Mesendoderm (in vitro differentiated cells): Measurements from ENCODE around the gene BTBD19.

Experiments
- DNase-seq: peaks from one replicate; pipeline ENCODE4 v3.0.0; 2013
- H2AK5ac ChIP-seq: 2 replicates; pipeline ENCODE4 v1.6.1; 2013; ENCODE audit warnings: low read length, inconsistent platforms
- H2BK120ac ChIP-seq: 2 replicates; pipeline ENCODE4 v1.6.1; 2013; ENCODE audit warnings: low read depth, mild to moderate bottlenecking, low read length, moderate library complexity, mixed read lengths
- H2BK15ac ChIP-seq: replicated peaks from 2 replicates; pipeline ENCODE4 v1.6.1; 2013; ENCODE audit warnings: low read depth, mild to moderate bottlenecking, moderate library complexity
- H2BK5ac ChIP-seq: 2 replicates; pipeline ENCODE4 v1.6.1; 2013; ENCODE audit warnings: low read length, inconsistent platforms
- H3K18ac ChIP-seq: 2 replicates; pipeline ENCODE4 v1.6.1; 2013; ENCODE audit warnings: mild to moderate bottlenecking, low read length, mixed read lengths
- H3K23ac ChIP-seq: one replicate; pipeline ENCODE4 v1.6.1; 2013; ENCODE audit warnings: low read length
- H3K27ac ChIP-seq: 2 replicates; pipeline ENCODE4 v1.5.1; 2013; ENCODE audit warnings: low read depth, mild to moderate bottlenecking, inconsistent platforms, low read length, moderate library complexity
- H3K27me3 ChIP-seq: 2 replicates; pipeline ENCODE4 v1.6.1; 2013; ENCODE audit warnings: low read length, control low read depth, mild to moderate bottlenecking, inconsistent platforms; ENCODE audit not compliant: insufficient read depth, poor library complexity
- H3K36me3 ChIP-seq: 2 replicates; pipeline ENCODE4 v1.6.1; 2013; ENCODE audit warnings: low read length, inconsistent platforms; ENCODE audit not compliant: control insufficient read depth, insufficient read depth
- H3K4ac ChIP-seq: one replicate; pipeline ENCODE4 v1.6.1; 2013; ENCODE audit warnings: low read depth, mild to moderate bottlenecking, low read length, moderate library complexity
- H3K4me1 ChIP-seq: 2 replicates; pipeline ENCODE4 v1.6.1; 2013; ENCODE audit warnings: low read depth, low read length, inconsistent platforms; ENCODE audit not compliant: control insufficient read depth
- H3K4me2 ChIP-seq: 2 replicates; pipeline ENCODE4 v1.6.1; 2013; ENCODE audit warnings: low read length
- H3K4me3 ChIP-seq: 2 replicates; pipeline ENCODE4 v1.5.1; 2013; ENCODE audit warnings: mild to moderate bottlenecking, low read length
- H3K56ac ChIP-seq: one replicate; pipeline ENCODE4 v1.6.1; 2013; ENCODE audit warnings: low read length
- H3K79me1 ChIP-seq: 2 replicates; pipeline ENCODE4 v1.6.1; 2013; ENCODE audit warnings: low read length, inconsistent platforms
- H3K79me2 ChIP-seq: 2 replicates; pipeline ENCODE4 v1.6.1; 2013; ENCODE audit warnings: mild to moderate bottlenecking, low read length; ENCODE audit not compliant: control insufficient read depth, insufficient read depth
- H3K9ac ChIP-seq: 2 replicates; pipeline ENCODE4 v1.6.1; 2013; ENCODE audit warnings: low read length, inconsistent platforms
- H4K5ac ChIP-seq: one replicate; pipeline ENCODE4 v1.6.1; 2013; ENCODE audit warnings: low read length
- H4K8ac ChIP-seq: one replicate; pipeline ENCODE4 v1.6.1; 2013; ENCODE audit warnings: low read depth, mild to moderate bottlenecking, control low read depth, low read length, moderate library complexity
- WGBS: extraction: QIAGEN DNeasy Blood & Tissue Kit; methylation state at CpG from one replicate; pipeline ENCODE4 v1.1.7; 2013; ENCODE audit warnings: low lambda C conversion rate, missing lambda C conversion rate; ENCODE audit not compliant: insufficient coverage; ENCODE audit errors: extremely low coverage; 5-methylcytosine and 5-hydroxymethylcytosine counted together

The BTBD19 gene

GRCh38 chr1:44786138-44786840 is 22.0 kb upstream of the BTBD19 start:
- no CpG with 5 or more reads among the region's 49 CpGs for whole genome bisulfite sequencing
- no peak overlapping the region for H4K8ac ChIP-seq
- H2BK120ac ChIP-seq: no peak overlapping the region
- peak overlapping the region; percentile 91 for H3K4me2 ChIP-seq
- peaks cover 5% of the 10 kb centered on the region for H3K4me1 ChIP-seq
- no peaks in the 10 kb centered on the region for H3K79me2 ChIP-seq
- no peak overlapping the region for H2BK15ac ChIP-seq
- no peak overlapping the region for H2BK5ac ChIP-seq
- H3K18ac ChIP-seq: no peak overlapping the region
- H3K36me3 ChIP-seq: no peaks in the 10 kb centered on the region
- no peak overlapping the region for H2AK5ac ChIP-seq
- H3K79me1 ChIP-seq: no peaks in the 10 kb centered on the region
- H3K27ac ChIP-seq: no peak overlapping the region
- H3K27me3 ChIP-seq: no peaks in the 10 kb centered on the region
- H3K4ac ChIP-seq: no peak overlapping the region
- H3K56ac ChIP-seq: peak overlapping the region; percentile 94
- H4K5ac ChIP-seq: no peak overlapping the region
- H3K4me3 ChIP-seq: peak overlapping the region; percentile 24
- peak; percentile 84 for DNase-seq
- peak overlapping the region; percentile 73 for H3K9ac ChIP-seq
- no peak overlapping the region for H3K23ac ChIP-seq

GRCh38 chr1:44786841-44787426 is 21.4 kb upstream of the BTBD19 start:
- Histone ChIP-seq H2BK15ac (no peak overlapping the region), H2BK5ac (no peak overlapping the region), H3K4ac (no peak overlapping the region), H3K23ac (no peak overlapping the region), H3K79me1 (no peaks in the 10 kb centered on the region), H2BK120ac (no peak overlapping the region), H3K56ac (peak overlapping the region; percentile 94), H3K4me3 (no peak overlapping the region), H3K18ac (no peak overlapping the region), H2AK5ac (no peak overlapping the region), H3K9ac (peak overlapping the region; percentile 73), H3K27me3 (no peaks in the 10 kb centered on the region), H3K4me1 (peaks cover 5% of the 10 kb centered on the region), H4K5ac (no peak overlapping the region), H3K27ac (no peak overlapping the region), H3K4me2 (peak overlapping the region; percentile 91), H3K36me3 (no peaks in the 10 kb centered on the region), H3K79me2 (no peaks in the 10 kb centered on the region), H4K8ac (no peak overlapping the region)
- DNase-seq: no peak
- no CpG with 5 or more reads among the region's 9 CpGs for WGBS

GRCh38 chr1:44787506-44787905 is 20.8 kb upstream of the BTBD19 start:
- no peak for DNase-seq
- no peaks in the 10 kb centered on the region for H3K79me2 ChIP-seq
- no peak overlapping the region for H3K23ac ChIP-seq
- no CpG with 5 or more reads among the region's 10 CpGs for WGBS
- H3K4me2 ChIP-seq: no peak overlapping the region
- H3K36me3 ChIP-seq: no peaks in the 10 kb centered on the region
- H3K27me3 ChIP-seq: no peaks in the 10 kb centered on the region
- no peak overlapping the region for H3K9ac ChIP-seq
- H3K4ac ChIP-seq: no peak overlapping the region
- H3K27ac ChIP-seq: no peak overlapping the region
- no peak overlapping the region for H4K8ac ChIP-seq
- no peak overlapping the region for H2BK15ac ChIP-seq
- no peak overlapping the region for H4K5ac ChIP-seq
- no peaks in the 10 kb centered on the region for H3K79me1 ChIP-seq
- H3K4me3 ChIP-seq: no peak overlapping the region
- H3K4me1 ChIP-seq: peaks cover 5% of the 10 kb centered on the region
- H3K18ac ChIP-seq: no peak overlapping the region
- no peak overlapping the region for H2BK120ac ChIP-seq
- H2AK5ac ChIP-seq: no peak overlapping the region
- peak overlapping the region; percentile 22 for H3K56ac ChIP-seq
- H2BK5ac ChIP-seq: no peak overlapping the region

GRCh38 chr1:44788120-44788860 is 20.0 kb upstream of the BTBD19 start, which contains the start of gene BEST4:
Gene BEST4 (minus strand): TSS chr1:44788170. CDS start chr1:44787705, 465 bp downstream.
- no peaks in the 10 kb centered on the region for H3K36me3 ChIP-seq
- no peak within 1 kb of the TSS for H3K4ac ChIP-seq
- H3K4me3 ChIP-seq: no peak within 1 kb of the TSS
- no peak within 1 kb of the TSS for H3K4me2 ChIP-seq
- no peak within 1 kb of the TSS for H2BK15ac ChIP-seq
- no peak within 1 kb of the TSS for H3K18ac ChIP-seq
- no peak within 1 kb of the TSS for H3K27ac ChIP-seq
- H3K4me1 ChIP-seq: peaks cover 7% of the 10 kb centered on the region
- no peak within 1 kb of the TSS for H2BK5ac ChIP-seq
- no CpG with 5 or more reads among the region's 9 CpGs for WGBS
- H3K23ac ChIP-seq: no peak within 1 kb of the TSS
- no peak within 1 kb of the TSS for H2BK120ac ChIP-seq
- no peak for DNase-seq
- H3K79me1 ChIP-seq: no peaks in the 10 kb centered on the region
- peak within 1 kb of the TSS; percentile 22 for H3K56ac ChIP-seq
- no peak within 1 kb of the TSS for H3K9ac ChIP-seq
- H4K8ac ChIP-seq: no peak within 1 kb of the TSS
- H2AK5ac ChIP-seq: no peak within 1 kb of the TSS
- H3K27me3 ChIP-seq: no peaks in the 10 kb centered on the region
- H3K79me2 ChIP-seq: no peaks in the 10 kb centered on the region
- H4K5ac ChIP-seq: no peak within 1 kb of the TSS

DNA sequence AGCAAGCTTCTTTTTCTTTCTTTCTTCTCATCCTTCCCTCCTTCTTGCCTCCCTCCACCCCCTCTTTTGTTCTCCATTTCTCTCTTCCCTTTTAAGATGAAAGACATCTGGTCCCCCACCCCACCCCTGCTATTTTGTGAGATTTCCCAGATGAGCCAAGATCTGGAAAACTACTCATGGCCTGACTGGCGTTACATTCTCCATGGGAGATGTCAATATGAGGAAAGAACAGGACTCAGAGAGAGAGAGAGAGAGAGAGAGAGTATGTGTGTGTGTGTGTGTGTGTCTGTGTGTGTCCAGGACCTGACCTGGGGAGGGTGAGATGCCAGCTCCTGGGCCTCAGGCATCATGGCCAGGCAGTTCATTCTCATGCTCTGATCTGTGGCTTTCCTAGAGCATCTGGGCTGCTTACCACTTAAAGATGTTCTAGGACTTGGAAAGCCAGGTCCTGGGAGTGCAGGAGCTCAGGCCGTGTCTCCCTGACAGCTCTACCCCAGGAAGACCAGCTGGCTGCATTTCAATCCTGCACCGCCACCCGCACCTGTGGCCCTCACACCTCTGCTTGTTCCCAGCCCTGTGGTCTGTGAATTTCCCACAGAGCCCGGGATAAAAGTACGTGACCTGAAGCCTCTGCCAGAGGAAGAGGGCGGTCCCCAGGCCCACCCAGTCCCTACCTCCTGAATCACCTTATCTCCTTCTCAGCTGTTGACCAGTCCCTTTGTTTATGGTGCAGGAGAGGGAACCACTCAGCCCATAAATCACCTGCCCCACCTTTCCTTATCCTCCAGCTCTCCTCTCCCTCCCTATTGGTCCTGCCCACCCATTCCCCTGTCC is 17.1 kb upstream of the BTBD19 start:
- Histone ChIP-seq H3K4me3 (no peak overlapping the region), H3K18ac (no peak overlapping the region), H3K79me2 (no peaks in the 10 kb centered on the region), H2AK5ac (no peak overlapping the region), H3K27me3 (no peaks in the 10 kb centered on the region), H4K8ac (no peak overlapping the region), H3K27ac (no peak overlapping the region), H3K4me1 (peaks cover 4% of the 10 kb centered on the region), H3K23ac (no peak overlapping the region), H2BK120ac (no peak overlapping the region), H3K56ac (peak overlapping the region; percentile 25), H4K5ac (no peak overlapping the region), H3K9ac (no peak overlapping the region), H2BK5ac (no peak overlapping the region), H3K36me3 (no peaks in the 10 kb centered on the region), H3K4me2 (no peak overlapping the region), H2BK15ac (no peak overlapping the region), H3K79me1 (no peaks in the 10 kb centered on the region), H3K4ac (no peak overlapping the region)
- DNase-seq: no peak
- no CpG with 5 or more reads among the region's 7 CpGs for WGBS
